IMR-90 (cell line): Measurements from ENCODE around the gene CATSPER3.

Experiments
- MAFK ChIP-seq: IDR thresholded peaks from 2 replicates; pipeline ENCODE4 v1.6.1; 2012; ENCODE audit warnings: low read depth, low read length, improper control_type of control experiment
- POLR2A ChIP-seq: IDR thresholded peaks from 2 replicates; pipeline ENCODE4 v1.6.1; 2012; ENCODE audit warnings: mild to moderate bottlenecking, low read depth, low read length
- RAD21 ChIP-seq: IDR thresholded peaks from 2 replicates; pipeline ENCODE4 v1.6.1; 2012; ENCODE audit warnings: low read length, improper control_type of control experiment
- TF ChIP-seq, protein P1 (sequence below): conservative IDR thresholded peaks from 2 replicates; pipeline ENCODE4 v1.5.1; 2012; ENCODE audit warnings: mild to moderate bottlenecking, low read depth, low read length, improper control_type of control experiment
- TF ChIP-seq, protein P2 (sequence below): fragments of 150-350 bp; IDR thresholded peaks from 2 replicates; pipeline ENCODE4 v1.6.1; 2016; ENCODE audit warnings: low read depth, mild to moderate bottlenecking, low read length, moderate library complexity, borderline replicate concordance
- TF ChIP-seq, protein P3 (sequence below): fragments of 150-350 bp; IDR thresholded peaks from 2 replicates; pipeline ENCODE4 v1.6.1; 2017; ENCODE audit warnings: mild to moderate bottlenecking, antibody characterized with exemption, low read length, low read depth

DNA sequence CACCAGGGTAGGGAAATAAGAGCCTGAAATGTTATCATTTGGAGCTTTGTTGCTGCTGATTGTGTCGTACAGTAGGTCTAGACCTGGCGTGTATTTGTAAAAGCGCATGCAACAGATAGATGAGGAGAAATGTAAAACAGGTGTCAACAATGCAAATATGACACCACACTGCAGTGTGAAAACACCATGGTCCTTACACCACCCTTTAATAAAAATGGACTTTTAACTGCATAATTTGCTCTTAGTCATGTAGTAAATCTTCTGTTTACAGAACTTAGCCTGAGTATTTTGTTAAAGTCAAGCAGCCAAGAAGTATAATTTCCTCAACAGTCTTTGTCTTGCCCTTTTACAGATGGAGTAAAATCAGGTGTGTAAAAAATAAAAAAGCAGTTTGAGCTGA is 48.8 kb upstream of the CATSPER3 start:
- TF ChIP-seq, protein P1, sequence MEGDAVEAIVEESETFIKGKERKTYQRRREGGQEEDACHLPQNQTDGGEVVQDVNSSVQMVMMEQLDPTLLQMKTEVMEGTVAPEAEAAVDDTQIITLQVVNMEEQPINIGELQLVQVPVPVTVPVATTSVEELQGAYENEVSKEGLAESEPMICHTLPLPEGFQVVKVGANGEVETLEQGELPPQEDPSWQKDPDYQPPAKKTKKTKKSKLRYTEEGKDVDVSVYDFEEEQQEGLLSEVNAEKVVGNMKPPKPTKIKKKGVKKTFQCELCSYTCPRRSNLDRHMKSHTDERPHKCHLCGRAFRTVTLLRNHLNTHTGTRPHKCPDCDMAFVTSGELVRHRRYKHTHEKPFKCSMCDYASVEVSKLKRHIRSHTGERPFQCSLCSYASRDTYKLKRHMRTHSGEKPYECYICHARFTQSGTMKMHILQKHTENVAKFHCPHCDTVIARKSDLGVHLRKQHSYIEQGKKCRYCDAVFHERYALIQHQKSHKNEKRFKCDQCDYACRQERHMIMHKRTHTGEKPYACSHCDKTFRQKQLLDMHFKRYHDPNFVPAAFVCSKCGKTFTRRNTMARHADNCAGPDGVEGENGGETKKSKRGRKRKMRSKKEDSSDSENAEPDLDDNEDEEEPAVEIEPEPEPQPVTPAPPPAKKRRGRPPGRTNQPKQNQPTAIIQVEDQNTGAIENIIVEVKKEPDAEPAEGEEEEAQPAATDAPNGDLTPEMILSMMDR = no peak
- TF ChIP-seq, protein P2, sequence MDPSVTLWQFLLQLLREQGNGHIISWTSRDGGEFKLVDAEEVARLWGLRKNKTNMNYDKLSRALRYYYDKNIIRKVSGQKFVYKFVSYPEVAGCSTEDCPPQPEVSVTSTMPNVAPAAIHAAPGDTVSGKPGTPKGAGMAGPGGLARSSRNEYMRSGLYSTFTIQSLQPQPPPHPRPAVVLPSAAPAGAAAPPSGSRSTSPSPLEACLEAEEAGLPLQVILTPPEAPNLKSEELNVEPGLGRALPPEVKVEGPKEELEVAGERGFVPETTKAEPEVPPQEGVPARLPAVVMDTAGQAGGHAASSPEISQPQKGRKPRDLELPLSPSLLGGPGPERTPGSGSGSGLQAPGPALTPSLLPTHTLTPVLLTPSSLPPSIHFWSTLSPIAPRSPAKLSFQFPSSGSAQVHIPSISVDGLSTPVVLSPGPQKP = no peak
- TF ChIP-seq POLR2A = no peak
- TF ChIP-seq RAD21 = no peak
- TF ChIP-seq MAFK = no peak
- TF ChIP-seq, protein P3, sequence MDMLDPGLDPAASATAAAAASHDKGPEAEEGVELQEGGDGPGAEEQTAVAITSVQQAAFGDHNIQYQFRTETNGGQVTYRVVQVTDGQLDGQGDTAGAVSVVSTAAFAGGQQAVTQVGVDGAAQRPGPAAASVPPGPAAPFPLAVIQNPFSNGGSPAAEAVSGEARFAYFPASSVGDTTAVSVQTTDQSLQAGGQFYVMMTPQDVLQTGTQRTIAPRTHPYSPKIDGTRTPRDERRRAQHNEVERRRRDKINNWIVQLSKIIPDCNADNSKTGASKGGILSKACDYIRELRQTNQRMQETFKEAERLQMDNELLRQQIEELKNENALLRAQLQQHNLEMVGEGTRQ = no peak
